B cell (primary cell): ENCODE data around the gene CCDC186. TPM values are rescaled to one million over a fixed set of nuclear protein-coding genes. Genes with fewer than 3 reads are reported as not detected.

Experiments used
- ATAC-seq: fragments of 200-7000 bp; cut with Tn5 transposase; one replicate; pipeline ENCODE4 v1.10.0; 2021; ENCODE audit warnings: low read depth, mild to moderate bottlenecking, moderate number of reproducible peaks, moderate library complexity
- CTCF ChIA-PET: fragments of 350-600 bp; sonication (Branson Sonifier 250); formaldehyde crosslinking; loops from one replicate; lab custom pipeline; 2021; ENCODE audit warnings: antibody characterized with exemption, inconsistent platforms; lab: Charles Lee
- POLR2A ChIA-PET: fragments of 350-600 bp; sonication (Branson Sonifier 250); formaldehyde crosslinking; loops from one replicate; lab custom pipeline; 2021; ENCODE audit warnings: antibody characterized with exemption; lab: Charles Lee
- DNase-seq: peaks from one replicate; pipeline ENCODE4 v3.0.0; 2013
- H2AFZ ChIP-seq: 2 replicates; pipeline ENCODE4 v1.6.1; 2012; ENCODE audit warnings: mild to moderate bottlenecking, low read depth, low read length; ENCODE audit not compliant: insufficient read depth, poor library complexity, severe bottlenecking
- H3K27ac ChIP-seq, 2 donors: 1 replicate in 1 of 2; 2 replicates in 1 of 2; pipeline ENCODE4 v1.5.1; 2012 to 2013; ENCODE audit warnings: low read length in 2 of 2, mild to moderate bottlenecking in 2 of 2, moderate library complexity in 1 of 2
- H3K27me3 ChIP-seq, 4 experiments: fragments of 200-600 bp in 1 of 4; sonication (generic) in 1 of 4; replicated peaks in 1 of 4; 1 replicate in 2 of 4; 2 replicates in 2 of 4; pipeline versions ENCODE4 v1.6.1 to v1.7.0; 2013 to 2016; ENCODE audit warnings: low read length in 3 of 4, mild to moderate bottlenecking in 2 of 4, mixed read lengths in 1 of 4, moderate library complexity in 1 of 4; ENCODE audit not compliant: insufficient read depth in 4 of 4, control insufficient read depth in 3 of 4; ENCODE audit errors: control extremely low read depth in 1 of 4
- H3K36me3 ChIP-seq, 2 experiments: replicated peaks in 1 of 2; 1 replicate in 1 of 2; 2 replicates in 1 of 2; pipeline versions ENCODE4 v1.6.1 to v1.7.1; 2013; ENCODE audit warnings: low read length in 1 of 2; ENCODE audit not compliant: insufficient read depth in 2 of 2, control insufficient read depth in 1 of 2; ENCODE audit errors: control extremely low read depth in 1 of 2, extremely low read depth in 1 of 2
- H3K4me1 ChIP-seq, 2 donors: fragments of 200-600 bp in 1 of 2; sonication (generic) in 1 of 2; 1 replicate in 1 of 2; 2 replicates in 1 of 2; pipeline versions ENCODE4 v1.5.1 to v1.6.1; 2013 to 2017; ENCODE audit warnings: low read length in 2 of 2; ENCODE audit not compliant: control insufficient read depth in 2 of 2, insufficient read depth in 2 of 2
- H3K4me2 ChIP-seq: replicated peaks from 2 replicates; pipeline ENCODE3; 2012; ENCODE audit warnings: mild to moderate bottlenecking, low read depth, low read length; ENCODE audit not compliant: poor library complexity, severe bottlenecking
- H3K4me3 ChIP-seq, 5 experiments: fragments of 200-600 bp in 1 of 5; sonication (generic) in 1 of 5; 1 replicate in 3 of 5; 2 replicates in 2 of 5; pipeline versions ENCODE4 v1.5.1 to v1.7.0; 2011 to 2016; ENCODE audit warnings: low read length in 4 of 5, mild to moderate bottlenecking in 4 of 5, low read depth in 2 of 5, control low read depth in 1 of 5, moderate library complexity in 1 of 5; ENCODE audit not compliant: insufficient read depth in 1 of 5; ENCODE audit errors: control extremely low read depth in 1 of 5, extremely low read depth in 1 of 5
- H3K79me2 ChIP-seq: fragments of 200-600 bp; sonication (generic); one replicate; pipeline ENCODE4 v1.6.0; 2016; ENCODE audit warnings: low read length; ENCODE audit not compliant: control insufficient read depth, insufficient read depth
- H3K9ac ChIP-seq: fragments of 200-600 bp; sonication (generic); 2 replicates; pipeline ENCODE4 v1.6.1; 2017; ENCODE audit warnings: mild to moderate bottlenecking, low read length, moderate library complexity
- H3K9me3 ChIP-seq, 3 donors: one replicate each; pipeline versions ENCODE4 v1.6.1 to v1.7.1; 2013; ENCODE audit warnings: low read length in 2 of 3; ENCODE audit not compliant: control insufficient read depth in 2 of 3, insufficient read depth in 1 of 3; ENCODE audit errors: control extremely low read depth in 1 of 3
- H4K20me1 ChIP-seq: 2 replicates; pipeline ENCODE4 v1.6.0; 2012; ENCODE audit warnings: mild to moderate bottlenecking, low read length; ENCODE audit not compliant: insufficient read depth, control insufficient read depth, poor library complexity, severe bottlenecking
- H3K27ac Mint-ChIP-seq: one replicate; pipeline ENCODE4 v1.8.0; 2021; ENCODE audit warnings: mixed read lengths
- H3K27me3 Mint-ChIP-seq: one replicate; pipeline ENCODE4 v1.8.0; 2021; ENCODE audit warnings: mixed read lengths
- H3K4me1 Mint-ChIP-seq: one replicate; pipeline ENCODE4 v1.8.0; 2021; ENCODE audit warnings: mixed read lengths
- H3K4me3 Mint-ChIP-seq: one replicate; pipeline ENCODE4 v1.8.0; 2021; ENCODE audit warnings: mixed read lengths
- H3K9me3 Mint-ChIP-seq: one replicate; pipeline ENCODE4 v1.8.0; 2022; ENCODE audit warnings: mixed read lengths; ENCODE audit not compliant: insufficient read depth
- EZH2 ChIP-seq: IDR thresholded peaks from 2 replicates; pipeline ENCODE4 v1.6.1; 2012; ENCODE audit warnings: borderline replicate concordance, low read depth, mild to moderate bottlenecking, moderate library complexity, low read length; ENCODE audit not compliant: insufficient read depth, poor library complexity, severe bottlenecking
- WGBS: methylation state at CpG from one replicate; pipeline ENCODE4 v1.1.5; 2013; ENCODE audit warnings: missing lambda C conversion rate; ENCODE audit not compliant: insufficient coverage; 5-methylcytosine and 5-hydroxymethylcytosine counted together
- intact Hi-C: fragments of 100-400 bp; cut with micrococcal nuclease; formaldehyde crosslinking; loops from one replicate; pipeline ENCODE4 v1.10.0; 2022
- polyA plus RNA-seq: library from polyadenylated mRNA; depleted of rRNA; stranded (reverse); fragments of >200 nt; gene quantifications from 2 replicates; pipeline ENCODE4 v1.2.3, GENCODE V29; 2012
- total RNA-seq, 2 donors: library from RNA; stranded (reverse); fragments of 120-200 nt in 1 of 2; gene quantifications; 1 replicate in 1 of 2; 2 replicates in 1 of 2; pipeline versions ENCODE4 v1.2.3 to v1.2.4, GENCODE V29; 2013 to 2022
- TF ChIP-seq, protein P1 (sequence below): fragments of 200-600 bp; IDR thresholded peaks from one replicate; pipeline ENCODE4 v1.8.0; 2022; ENCODE audit warnings: antibody characterized with exemption, mild to moderate bottlenecking

CCDC186 gene
- total and polyA plus RNA-seq, 2 donors (not counting 1 experiment from before 2014, with no cell fraction given) = 8.0 to 33.8 TPM

DNA sequence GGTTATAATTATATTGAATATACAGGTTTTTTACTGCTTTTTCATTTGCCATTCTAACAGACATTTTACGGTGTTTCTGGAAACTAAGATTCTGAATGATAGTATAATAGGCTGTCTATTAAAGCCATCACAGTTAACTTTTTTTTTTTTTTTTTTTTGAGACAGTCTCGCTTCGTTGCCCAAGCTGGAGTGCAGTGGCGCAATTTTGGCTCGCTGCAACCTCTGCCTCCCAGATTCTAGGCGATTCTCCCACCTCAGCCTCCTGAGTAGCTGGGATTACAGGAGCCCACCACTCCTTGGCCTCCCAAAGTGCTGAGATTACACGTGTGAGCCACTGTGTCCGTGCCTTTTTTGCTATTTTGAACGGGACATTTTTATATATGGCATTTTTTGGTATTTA, 9.6 kb upstream of the CCDC186 start:
- Histone ChIP-seq H3K79me2 (no peaks in the 10 kb centered on the region), H3K27ac (no peak overlapping the region), H3K27me3 (no peaks in the 10 kb centered on the region), H3K9ac (no peak overlapping the region), H3K4me3 (no peak overlapping the region), H3K9me3 (no peaks in the 10 kb centered on the region), H3K4me1 (peaks cover 6 to 8% of the 10 kb centered on the region in 2 donors), H2AFZ (no peak overlapping the region), H3K4me2 (no peak overlapping the region), H4K20me1 (no peaks in the 10 kb centered on the region), H3K36me3 (no peaks in the 10 kb centered on the region)
- peaks cover 8% of the 10 kb centered on the region for H3K4me1 Mint-ChIP-seq
- peaks cover 11% of the 10 kb centered on the region for H3K27me3 Mint-ChIP-seq
- WGBS = 92% methylated on average over 6 of the region's 9 CpGs
- DNase-seq = no peak
- ChIA-PET CTCF (interaction anchor here (1.0 kb wide), 1 partner anchor 120 kb away, joined by 3 read pairs; no protein-coding TSS in a partner anchor), POLR2A (no interaction called here)
- TF ChIP-seq EZH2 = no peak
- H3K4me3 Mint-ChIP-seq = no peak overlapping the region
- H3K9me3 Mint-ChIP-seq = no peaks in the 10 kb centered on the region
- no peak overlapping the region for H3K27ac Mint-ChIP-seq
- no peak for ATAC-seq
- intact Hi-C loops = no loop called here

DNA sequence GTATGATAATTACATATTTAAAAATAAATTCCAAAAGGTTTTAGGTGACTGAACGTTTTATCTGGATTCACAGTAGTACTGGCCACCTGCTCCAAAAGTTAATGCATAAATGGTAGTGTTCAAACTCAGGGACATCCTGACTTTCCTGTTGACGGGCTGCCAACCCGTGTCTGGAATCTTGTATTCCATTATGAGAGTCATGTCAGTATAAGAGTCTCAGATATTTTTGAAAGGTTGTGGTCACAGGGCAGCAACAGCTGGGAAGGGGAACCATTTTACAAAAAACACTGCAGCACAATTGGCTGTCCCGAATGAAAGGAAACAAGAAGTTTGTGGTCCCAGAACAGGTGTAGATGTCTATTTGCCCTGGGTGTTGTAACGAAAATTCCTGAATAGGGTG, 8.0 kb upstream of the CCDC186 start:
- Histone ChIP-seq H3K27me3 (no peaks in the 10 kb centered on the region), H3K9ac (no peak overlapping the region), H2AFZ (no peak overlapping the region), H3K9me3 (no peaks in the 10 kb centered on the region), H3K4me1 (no peaks in the 10 kb centered on the region), H4K20me1 (no peaks in the 10 kb centered on the region), H3K36me3 (no peaks in the 10 kb centered on the region), H3K79me2 (no peaks in the 10 kb centered on the region), H3K4me3 (no peak overlapping the region), H3K4me2 (no peak overlapping the region), H3K27ac (no peak overlapping the region)
- ChIA-PET POLR2A (no interaction called here), CTCF (no interaction called here)
- Mint-ChIP-seq H3K9me3 (no peaks in the 10 kb centered on the region), H3K4me1 (no peaks in the 10 kb centered on the region), H3K27me3 (peaks cover 8% of the 10 kb centered on the region), H3K4me3 (no peak overlapping the region), H3K27ac (no peak overlapping the region)
- DNase-seq = no peak
- TF ChIP-seq EZH2 = no peak
- TF ChIP-seq, protein P1, sequence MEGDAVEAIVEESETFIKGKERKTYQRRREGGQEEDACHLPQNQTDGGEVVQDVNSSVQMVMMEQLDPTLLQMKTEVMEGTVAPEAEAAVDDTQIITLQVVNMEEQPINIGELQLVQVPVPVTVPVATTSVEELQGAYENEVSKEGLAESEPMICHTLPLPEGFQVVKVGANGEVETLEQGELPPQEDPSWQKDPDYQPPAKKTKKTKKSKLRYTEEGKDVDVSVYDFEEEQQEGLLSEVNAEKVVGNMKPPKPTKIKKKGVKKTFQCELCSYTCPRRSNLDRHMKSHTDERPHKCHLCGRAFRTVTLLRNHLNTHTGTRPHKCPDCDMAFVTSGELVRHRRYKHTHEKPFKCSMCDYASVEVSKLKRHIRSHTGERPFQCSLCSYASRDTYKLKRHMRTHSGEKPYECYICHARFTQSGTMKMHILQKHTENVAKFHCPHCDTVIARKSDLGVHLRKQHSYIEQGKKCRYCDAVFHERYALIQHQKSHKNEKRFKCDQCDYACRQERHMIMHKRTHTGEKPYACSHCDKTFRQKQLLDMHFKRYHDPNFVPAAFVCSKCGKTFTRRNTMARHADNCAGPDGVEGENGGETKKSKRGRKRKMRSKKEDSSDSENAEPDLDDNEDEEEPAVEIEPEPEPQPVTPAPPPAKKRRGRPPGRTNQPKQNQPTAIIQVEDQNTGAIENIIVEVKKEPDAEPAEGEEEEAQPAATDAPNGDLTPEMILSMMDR = no peak
- ATAC-seq = no peak
- intact Hi-C loops = no loop called here
- 20% methylated on average over 1 of the region's 5 CpGs for WGBS
